Activated CD4-positive, CD25-positive, alpha-beta regulatory T cell (primary cell): ENCODE results near the gene COX5A.
A peak's percentile ranks its signal among the peaks of the same experiment; 100 is the strongest.

Source experiments
- DNase-seq, 4 experiments: peaks; one replicate each; lab custom pipeline; 2025; lab: John Stamatoyannopoulos, UW

COX5A gene

DNA sequence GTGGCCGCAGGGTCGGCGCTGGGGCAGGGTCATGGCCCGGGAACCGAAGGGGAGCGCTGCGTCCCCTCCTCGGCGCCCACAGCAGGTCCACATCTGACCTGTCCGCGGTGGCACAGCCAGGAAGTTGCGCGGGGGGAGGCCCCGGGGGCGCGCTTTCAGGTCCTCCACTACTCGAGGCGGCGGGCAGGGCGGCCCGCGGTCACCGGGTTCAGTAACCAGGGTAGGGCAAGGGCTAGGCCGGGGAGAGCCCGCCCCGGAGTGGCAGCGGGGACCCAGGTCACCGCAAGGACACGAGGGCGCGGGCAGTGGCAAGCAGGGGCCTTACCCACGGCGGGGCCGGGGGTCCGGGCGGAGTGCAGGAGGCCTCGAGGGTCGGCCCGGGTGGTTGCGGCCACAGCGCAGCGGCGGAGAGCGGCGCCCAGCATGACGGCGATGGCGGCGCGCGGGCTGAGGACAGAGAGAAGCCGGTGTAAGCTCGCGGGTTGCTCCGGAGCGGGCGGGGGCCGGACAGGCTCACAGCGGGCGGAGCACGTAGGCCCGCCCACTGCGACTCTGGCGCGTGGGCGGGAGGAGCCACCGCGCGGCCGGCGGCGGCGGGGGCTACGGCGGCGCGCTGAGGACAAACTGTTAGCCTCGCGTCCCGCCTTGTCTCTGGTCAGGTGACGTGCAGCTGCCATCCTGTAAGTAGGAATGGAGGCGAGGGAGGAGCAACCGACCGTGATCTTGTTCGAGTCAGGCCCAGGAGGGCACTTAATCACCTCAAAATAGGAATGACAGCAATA is at the start of gene COX5A:
COX5A (minus strand) TSS at position 484 of the 782 bp plus-strand sequence; CDS start at position 425, 59 bp downstream.
- peak; percentile 73 to 87 (median 80) for DNase-seq

DNA sequence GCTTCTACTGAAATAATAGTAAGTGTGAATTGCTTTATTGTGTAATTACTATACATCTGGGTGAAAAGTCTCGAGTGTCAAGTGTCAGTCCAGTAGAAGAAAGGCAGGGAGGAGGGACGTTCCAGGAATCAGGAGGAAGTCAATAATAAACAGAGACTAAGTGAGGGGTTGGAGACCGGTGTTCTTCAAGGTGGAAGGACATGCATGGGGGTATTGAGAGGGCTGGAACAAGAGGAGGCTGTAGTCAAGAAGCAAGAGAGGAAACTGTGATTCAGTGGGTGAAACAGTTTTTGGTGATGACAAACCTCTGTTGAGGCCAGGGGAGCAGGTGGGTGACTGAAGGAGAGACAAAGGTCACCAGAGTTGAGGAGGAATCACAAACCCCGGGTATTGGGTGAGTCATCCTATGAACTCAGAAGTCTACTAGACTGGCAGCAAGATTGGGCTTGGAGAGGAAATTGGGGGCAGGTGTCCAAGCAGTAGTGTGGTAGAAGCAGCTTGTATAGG is 45.9 kb upstream of the COX5A start:
- peak in 1 of 4 experiments; percentile 11 for DNase-seq

DNA sequence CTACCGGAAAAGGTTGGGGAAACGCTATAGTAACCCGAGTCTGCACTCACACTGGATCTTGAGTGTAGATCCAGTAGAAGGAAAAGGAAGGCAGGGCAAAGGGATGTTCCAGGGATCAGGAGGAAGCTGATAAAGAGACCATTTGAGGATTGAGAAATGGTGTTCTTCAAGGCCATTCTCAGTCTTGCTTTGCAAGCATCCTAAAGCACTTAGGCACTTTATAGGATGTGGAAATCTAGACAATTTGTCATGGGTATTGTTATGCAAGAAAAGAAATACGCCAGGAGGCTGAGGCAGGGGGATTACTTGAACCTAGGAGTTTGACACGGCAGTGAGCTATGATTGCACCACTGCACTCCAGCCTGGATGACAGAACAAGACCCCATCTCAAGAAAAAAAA is 44.3 kb upstream of the COX5A start:
- no peak for DNase-seq

DNA sequence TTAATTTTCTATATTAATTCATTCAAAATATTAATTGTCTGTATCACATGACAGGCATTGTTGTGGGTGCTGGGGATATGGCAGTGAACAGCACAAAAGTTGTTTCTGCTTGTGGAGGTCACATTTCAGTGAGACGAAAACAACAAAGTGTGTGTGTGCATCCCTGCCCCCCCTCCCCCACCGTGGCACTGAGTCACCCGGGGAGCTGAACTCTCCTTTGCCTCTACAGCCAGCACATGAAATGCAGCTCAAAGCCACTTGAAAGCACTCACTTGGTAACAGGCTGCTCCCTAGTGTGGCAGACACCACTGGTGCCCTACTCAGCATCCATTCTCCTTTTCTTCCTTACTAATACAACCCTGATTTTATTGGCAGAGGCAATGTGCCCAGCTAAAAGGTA is 40.6 kb upstream of the COX5A start:
- peak in 1 of 4 experiments; percentile 30 for DNase-seq

DNA sequence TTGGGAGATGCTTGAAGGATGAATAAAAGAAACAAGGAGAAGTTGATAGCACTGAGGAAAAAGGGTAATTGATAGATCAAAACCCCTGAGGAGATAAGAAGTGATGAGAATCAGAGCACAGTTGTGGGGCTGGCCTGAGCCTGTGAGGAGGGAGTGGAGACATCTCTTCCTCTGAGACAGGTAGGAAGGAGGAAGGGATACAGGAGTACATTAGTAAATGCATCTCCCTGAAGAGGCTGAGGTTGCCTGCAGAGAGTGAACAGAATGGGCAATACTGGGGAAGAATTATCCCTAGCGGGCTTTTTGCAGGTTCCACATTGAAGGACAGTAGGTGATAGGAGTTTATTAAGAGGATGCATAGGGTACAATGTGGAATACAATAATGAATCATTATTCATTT is 40.2 kb upstream of the COX5A start:
- DNase-seq = no peak

DNA sequence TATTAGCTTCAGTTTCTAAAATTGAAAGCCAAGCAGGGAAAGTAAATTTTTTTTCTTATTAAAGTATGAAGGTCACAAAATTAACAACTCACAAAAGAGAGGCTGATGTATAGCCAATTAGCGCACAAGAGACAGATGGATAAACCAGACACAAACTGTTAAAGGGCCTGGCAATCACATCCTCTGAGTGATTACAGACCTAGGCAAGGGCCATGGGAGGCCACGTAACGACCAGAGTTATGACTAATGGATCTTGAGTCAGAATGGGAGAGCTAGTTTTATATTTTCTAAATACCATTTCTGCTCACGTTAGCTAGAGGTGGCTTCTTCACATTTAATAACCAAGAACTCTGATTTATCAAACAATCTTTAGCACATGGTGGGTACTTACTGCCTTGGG is 39.7 kb upstream of the COX5A start:
- no peak for DNase-seq

DNA sequence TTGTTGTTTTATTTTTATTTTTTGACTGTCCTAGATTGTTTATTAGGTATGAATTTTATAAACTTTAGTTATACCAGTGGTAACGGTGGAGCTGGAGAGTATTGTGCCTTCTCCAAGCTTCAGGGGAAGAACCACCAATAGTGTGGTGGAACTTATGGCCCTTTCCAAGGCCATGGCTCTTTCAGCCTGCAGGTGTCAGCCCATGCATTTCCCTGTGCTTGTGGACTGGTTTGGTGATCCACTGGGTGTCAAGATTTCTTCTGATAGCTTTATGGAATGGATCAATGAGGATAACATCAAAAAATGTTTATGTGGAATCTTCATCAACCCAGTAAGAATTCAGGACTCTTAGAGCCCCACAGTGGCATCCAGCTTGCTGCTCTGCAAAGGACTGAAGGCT is 38.3 kb upstream of the COX5A start:
- DNase-seq = no peak

DNA sequence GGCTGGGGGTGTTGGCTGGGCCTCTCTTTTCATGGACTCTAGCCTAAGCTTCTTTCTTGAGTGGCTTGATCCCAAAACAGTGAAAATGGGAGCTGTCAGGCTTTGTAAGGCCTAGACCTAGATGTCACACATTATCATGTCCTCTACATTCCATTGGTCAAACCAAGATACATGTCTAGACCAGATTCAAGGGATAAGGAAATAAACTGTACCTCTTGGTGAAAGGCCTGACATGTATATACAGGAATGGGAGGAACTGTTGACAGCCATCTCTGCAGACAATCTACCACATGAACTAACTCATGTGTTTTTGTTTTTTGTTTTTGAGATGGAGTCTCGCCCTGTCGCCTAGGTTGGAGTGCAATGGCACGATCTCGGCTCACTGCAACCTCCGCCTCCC is 29.8 kb upstream of the COX5A start:
- no peak for DNase-seq

DNA sequence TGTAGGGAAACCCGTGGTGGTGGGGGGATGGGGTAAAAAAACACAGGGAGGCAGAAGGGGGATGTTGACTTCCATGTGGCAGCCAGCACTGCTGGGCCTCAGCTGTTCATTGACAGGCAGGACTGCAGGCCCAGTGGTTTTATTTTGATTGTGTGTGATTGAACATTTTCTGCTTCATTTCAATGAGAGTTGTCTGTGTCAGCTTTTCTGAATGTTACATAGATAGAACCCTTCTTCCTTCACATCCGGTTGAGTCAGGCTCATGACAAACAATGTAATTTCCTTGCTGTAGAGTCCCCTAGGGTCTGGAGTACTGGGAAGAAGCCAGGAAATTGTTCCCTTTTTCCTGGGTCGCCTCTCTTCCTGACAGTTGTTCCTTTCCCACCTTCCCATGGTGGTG is 26.9 kb upstream of the COX5A start:
- DNase-seq = no peak

DNA sequence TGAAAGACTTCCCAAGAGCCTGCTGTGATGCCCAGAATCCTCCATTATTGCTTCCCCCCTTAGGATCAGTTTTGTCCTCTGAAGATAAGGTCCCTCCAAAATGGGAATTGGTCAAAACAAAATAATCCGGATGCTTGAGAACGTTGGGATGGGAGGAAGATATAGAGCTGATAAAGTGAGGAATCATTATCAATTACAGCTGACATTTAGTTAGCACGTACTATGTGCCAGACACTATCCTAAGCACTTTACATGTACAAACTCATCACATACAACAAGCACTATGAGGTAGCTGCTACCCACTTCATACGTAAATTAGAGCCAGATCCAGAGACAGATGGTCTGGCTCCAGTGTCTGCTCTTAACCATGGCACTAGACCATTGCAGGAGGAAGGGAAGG is 25.3 kb upstream of the COX5A start:
- no peak for DNase-seq

DNA sequence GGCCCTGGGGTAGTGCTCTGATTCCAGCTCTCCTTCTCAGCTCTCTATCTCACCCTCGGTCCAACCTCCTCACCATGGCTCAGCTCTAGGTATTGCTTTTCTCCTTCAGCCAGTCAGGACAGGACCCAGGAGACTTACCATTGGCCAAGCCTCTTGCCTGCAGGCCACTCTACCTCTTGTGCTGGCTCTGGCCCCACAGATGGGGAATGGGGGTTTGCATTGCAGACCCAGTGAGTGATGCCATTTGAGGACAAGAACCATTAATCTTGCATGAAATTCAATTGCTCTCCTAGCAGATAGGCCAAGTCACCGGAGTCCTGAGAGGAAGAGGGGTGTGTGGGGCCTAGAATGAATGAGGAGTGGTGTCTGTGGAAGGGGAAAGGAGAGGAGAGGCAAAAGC is 24.8 kb upstream of the COX5A start:
- DNase-seq = no peak

DNA sequence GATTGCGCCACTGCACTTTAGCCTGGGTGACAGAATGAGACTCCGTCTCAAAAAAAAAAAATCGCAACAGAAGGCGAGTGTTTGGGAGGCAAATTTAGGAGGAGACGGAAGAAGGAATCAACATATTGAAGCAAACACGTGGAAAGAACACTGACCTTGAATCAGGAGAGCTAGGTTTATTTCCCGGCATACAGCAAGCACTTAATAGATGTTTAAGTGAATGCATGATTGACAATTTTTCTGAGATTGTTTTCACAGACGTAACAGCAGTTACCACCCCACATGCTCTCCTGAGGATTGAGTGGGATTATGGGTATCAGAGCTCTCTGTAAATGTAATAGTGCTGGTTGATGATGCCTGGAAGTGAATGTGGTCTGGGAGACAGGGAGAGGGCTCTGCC is 24.3 kb upstream of the COX5A start:
- no peak for DNase-seq

DNA sequence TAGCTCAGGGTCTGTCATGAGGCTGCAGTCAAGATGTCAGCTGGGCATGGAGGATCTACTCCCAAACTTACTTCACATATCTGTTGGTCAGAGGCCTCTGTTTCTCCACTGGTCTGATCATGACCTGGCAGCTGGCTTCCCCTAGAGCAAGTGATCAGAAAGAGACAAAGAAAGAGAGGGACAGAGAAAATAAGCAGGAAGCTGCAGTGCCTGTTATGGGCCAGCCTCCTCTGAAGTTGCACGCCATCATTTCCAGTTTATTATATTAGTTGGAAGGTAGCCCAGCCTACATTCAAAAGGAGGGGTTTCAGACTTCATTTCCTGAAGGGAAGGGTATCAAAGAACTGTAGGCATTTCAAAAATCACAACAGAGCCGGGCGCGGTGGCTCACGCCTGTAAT is 23.7 kb upstream of the COX5A start:
- DNase-seq = no peak

DNA sequence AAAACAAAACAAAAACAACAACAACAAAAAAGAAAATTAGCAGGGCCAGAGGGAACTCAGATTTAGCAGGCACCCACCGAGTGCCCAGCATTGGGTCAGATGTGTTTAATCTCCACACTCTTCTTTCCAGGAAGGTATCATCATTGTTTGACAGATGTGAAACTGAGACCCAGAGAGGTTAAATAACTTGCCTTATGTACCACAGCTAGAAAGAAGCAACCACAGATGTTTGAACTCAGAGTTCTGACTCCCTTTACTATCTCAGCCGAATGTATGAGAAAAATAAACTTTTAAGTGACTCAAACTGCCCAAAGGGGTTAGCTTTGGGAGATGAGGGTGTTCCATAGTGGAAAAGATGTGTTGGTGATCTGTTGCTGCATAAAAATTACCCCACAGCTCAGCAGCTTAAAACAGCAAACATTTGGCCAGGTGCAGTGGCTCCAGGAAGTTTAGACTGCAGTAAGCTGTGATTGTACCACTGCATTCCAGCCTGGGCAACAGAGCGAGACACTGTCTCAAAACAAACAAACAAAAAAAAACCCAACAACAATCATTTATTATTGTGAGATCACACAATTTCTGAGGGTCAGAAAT is 23.2 kb upstream of the COX5A start:
- DNase-seq = no peak

DNA sequence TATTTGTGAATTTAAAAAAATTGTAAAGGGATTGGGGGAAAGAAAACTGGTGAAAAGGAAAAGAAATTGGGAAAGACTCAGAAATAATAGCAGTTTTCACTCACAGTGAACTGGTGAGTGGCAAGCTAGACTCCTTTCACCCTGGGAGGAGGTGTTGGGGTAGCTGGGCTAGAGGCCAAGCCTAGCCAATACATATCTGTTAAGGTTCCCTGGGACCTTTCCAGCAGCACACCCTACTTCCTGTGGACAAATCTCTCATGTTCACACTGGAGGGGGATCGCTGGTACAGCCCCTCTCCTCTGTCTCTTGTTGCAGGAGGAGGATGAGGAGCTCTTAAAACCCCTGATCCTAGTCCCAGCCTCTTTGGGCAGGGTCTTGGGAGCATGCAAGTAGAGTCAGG is 22.4 kb upstream of the COX5A start:
- no peak for DNase-seq

DNA sequence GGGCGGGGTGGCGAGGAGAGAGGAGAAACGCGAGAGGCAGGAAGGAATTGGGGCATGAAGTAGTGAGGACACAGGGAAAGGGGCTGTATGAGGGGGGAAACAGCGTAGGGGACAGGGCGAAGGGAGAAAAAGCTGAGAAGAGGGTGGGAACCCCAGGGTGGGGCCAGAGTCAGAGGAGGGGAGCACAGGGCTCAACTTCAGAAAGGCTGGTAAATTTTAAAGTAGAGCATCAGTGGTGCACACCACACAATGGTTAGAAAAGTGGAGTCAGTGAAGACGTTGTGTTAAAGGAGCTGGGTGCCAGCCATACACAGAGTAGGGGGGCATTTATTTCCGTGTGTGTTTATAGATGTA is 21.7 kb upstream of the COX5A start:
- DNase-seq = no peak

DNA sequence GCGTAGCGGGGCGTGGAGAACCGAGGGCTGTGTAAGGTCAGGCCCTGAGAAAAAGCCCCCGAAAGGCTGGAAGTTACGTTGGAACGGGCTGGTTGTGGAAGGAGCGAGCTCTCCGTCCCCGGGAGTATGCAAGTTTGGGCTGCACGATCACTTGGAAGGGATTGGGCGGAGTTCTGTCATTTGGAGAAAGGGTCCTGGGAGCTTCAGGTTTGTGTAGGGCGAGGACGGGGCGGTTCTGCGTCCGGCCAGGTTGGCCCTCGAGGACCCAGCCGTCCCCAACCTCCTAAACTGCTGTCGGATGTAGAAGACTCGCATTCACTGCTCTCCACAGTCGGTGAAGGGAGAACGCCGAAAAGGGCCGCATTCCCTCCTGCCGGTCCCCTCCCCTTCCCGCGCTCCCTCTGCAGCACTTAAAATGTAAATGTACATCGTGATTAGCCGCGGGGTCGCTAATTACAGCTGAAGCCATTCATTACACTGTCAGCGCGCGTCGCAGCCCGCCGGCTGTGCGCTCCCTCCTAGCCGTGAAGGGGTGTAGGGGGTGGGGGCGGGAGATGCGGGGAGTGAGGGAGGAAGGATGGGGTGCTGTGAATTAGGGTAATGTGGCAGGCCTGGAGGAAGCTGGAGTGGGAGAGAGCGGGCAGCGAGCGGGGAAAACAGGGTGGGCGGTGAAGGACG is 21.2 kb upstream of the COX5A start:
- DNase-seq = no peak

DNA sequence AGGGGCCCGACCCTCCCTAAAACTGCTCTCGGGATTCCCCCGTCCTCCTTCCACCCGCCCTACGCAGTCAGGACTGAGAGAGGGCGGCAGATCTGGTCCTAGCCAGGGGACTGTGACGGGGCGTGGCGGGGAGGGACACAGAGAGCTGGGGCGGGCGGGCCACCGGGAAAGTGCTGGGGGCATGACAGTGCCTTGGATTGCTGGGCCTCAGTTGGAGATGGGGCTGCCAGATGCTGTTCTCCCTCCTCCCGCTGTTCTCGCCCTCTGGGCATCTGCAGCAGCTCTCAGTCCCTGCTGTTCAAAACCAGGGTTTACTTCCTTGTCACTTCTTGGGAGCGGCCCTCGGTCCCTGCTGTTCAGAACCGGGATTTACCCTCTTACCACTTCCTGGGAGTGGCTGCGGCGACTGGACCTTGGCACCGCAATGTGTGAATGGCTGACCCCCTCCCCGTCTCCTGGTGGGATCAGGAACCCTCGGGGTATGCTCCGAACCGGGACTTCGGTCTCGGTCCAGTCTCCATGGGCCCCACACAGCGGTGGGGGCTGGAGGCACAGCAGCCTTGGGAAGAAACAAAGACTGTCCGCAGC is 20.5 kb upstream of the COX5A start:
- no peak for DNase-seq

DNA sequence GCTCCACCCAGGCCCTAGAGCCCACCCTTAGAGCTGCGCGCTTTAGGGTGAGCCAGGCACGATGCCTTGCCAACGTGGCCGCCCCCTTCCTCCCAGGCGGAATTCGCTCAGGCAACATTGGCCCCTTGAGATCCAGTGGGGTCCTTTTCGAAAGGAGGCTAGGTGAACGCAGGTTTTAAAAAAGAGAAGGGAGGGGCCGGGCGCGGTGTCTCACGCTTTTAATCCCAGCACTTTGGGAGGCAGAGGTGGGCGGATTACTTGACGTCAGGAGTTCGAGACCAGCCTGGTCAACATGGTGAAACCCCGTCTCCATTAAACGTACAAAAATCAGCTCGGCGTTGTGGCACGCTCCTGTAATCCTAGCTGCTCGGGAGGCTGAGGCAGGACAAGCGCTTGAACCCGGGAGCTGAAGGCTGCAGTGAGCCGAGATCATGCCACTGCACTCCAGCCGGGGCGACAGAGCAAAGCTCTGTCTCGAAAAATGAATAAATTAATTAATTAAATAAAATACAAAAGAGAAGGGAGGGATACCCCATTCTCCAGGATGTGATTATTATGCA is 19.7 kb upstream of the COX5A start:
- no peak for DNase-seq

DNA sequence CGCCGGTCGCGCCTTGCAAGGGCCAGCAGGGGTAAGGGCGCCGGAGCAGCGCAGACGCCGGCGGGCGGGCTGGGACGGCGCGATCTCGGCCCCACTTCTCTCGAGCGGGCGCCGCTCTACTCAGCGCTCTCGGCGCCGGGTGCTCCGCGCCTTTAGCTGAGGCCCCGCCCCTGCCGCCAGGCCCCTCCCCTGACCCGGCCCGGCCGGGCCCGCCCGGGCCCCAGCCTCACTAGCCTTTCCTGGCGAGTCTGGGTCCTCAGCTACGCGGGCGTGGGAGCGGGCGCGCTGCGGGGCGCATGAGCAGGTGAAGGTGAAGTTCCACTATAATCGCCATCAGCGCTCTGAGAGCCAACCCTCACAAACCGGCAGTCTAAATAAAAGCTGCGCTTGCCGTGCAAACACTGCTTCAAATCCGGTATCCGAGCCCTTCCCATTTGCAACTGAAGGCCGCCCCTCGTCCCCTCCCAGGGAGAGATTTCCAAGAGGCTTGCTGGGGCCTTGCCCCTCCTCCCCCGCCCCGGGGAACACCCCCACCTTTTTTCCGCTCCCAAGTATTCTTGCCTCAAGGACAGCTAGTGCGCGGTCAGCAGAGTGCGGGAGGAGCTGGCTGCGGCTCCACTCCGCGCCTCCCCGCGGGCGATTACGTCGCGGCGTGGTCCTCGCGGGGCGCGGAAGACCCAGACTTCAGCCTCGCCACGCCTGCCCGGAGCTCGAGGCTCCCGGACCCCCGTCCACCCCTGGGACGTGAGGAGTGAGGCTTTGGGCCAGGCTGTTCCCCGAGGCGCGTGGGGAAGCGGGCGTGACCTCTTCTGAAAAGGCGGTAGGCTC is 19.0 kb upstream of the COX5A start, which contains the start of gene RPP25:
RPP25 (minus strand) TSS at position 125 of the 828 bp plus-strand sequence. CDS start 189 bp downstream, outside the sequence.
- DNase-seq = peak; percentile 26 to 46 (median 34)
